Liver (tissue), 9 donors: Measurements from ENCODE around the gene RNU5D-1. TPM values are rescaled to one million over a fixed set of nuclear protein-coding genes. Genes with fewer than 3 reads are reported as not detected.

Experiments used
- DNase-seq: peaks from one replicate; pipeline ENCODE4 v3.0.0-alpha.2; 2017; ENCODE audit warnings: low spot score
- H3K27ac ChIP-seq, 2 donors: one replicate each; pipeline ENCODE4 v1.7.0; 2013; ENCODE audit warnings: inconsistent platforms in 2 of 2, low read length in 2 of 2, control low read depth in 1 of 2, low read depth in 1 of 2, mild to moderate bottlenecking in 1 of 2
- H3K27me3 ChIP-seq, 4 donors: one replicate each; pipeline versions ENCODE4 v1.6.1 to v1.7.0; 2013; ENCODE audit warnings: low read length in 3 of 4, inconsistent platforms in 1 of 4, mild to moderate bottlenecking in 1 of 4, moderate library complexity in 1 of 4; ENCODE audit not compliant: control insufficient read depth in 4 of 4, insufficient read depth in 4 of 4
- H3K36me3 ChIP-seq, 4 donors: one replicate each; pipeline versions ENCODE4 v1.6.1 to v1.7.0; 2013; ENCODE audit warnings: low read length in 3 of 4, mild to moderate bottlenecking in 3 of 4, low read depth in 1 of 4, moderate library complexity in 1 of 4; ENCODE audit not compliant: control insufficient read depth in 4 of 4, insufficient read depth in 3 of 4
- H3K4me1 ChIP-seq, 4 donors: one replicate each; pipeline versions ENCODE4 v1.6.1 to v1.7.0; 2013; ENCODE audit warnings: low read length in 3 of 4, mild to moderate bottlenecking in 3 of 4, moderate library complexity in 1 of 4; ENCODE audit not compliant: control insufficient read depth in 4 of 4, insufficient read depth in 4 of 4
- H3K4me3 ChIP-seq, 3 donors: one replicate each; pipeline versions ENCODE4 v1.6.1 to v1.7.0; 2013; ENCODE audit warnings: low read length in 3 of 3, control low read depth in 1 of 3, low read depth in 1 of 3, mild to moderate bottlenecking in 1 of 3
- H3K9ac ChIP-seq, 2 donors: one replicate each; pipeline ENCODE4 v1.7.0; 2013; ENCODE audit warnings: low read length in 2 of 2, mild to moderate bottlenecking in 2 of 2, moderate library complexity in 2 of 2, control low read depth in 1 of 2, low read depth in 1 of 2
- H3K9me3 ChIP-seq, 4 donors: one replicate each; pipeline versions ENCODE4 v1.6.1 to v1.7.0; 2013; ENCODE audit warnings: low read length in 3 of 4; ENCODE audit not compliant: control insufficient read depth in 4 of 4
- ATF3 ChIP-seq: IDR thresholded peaks from 2 replicates; pipeline ENCODE4 v1.6.1; 2016; ENCODE audit warnings: antibody characterized with exemption
- CTCF ChIP-seq: fragments of 150-350 bp; IDR thresholded peaks from 2 replicates; pipeline ENCODE4 v1.5.1; 2017; ENCODE audit warnings: improper control_type of control experiment, low read depth, low read length; ENCODE audit not compliant: missing input control
- EGR1 ChIP-seq, 2 donors: IDR thresholded peaks; 2 replicates each; pipeline ENCODE4 v1.6.1; 2016 to 2018; ENCODE audit warnings: antibody characterized with exemption in 2 of 2, low read depth in 2 of 2
- FOXA1 ChIP-seq: IDR thresholded peaks from 2 replicates; pipeline ENCODE4 v1.6.1; 2016; ENCODE audit warnings: antibody characterized with exemption
- FOXA2 ChIP-seq: IDR thresholded peaks from 2 replicates; pipeline ENCODE4 v1.6.1; 2016; ENCODE audit warnings: antibody characterized with exemption
- GABPA ChIP-seq, 2 donors: IDR thresholded peaks in 1 of 2; conservative IDR thresholded peaks in 1 of 2; 2 replicates each; pipeline ENCODE4 v1.6.1; 2016; ENCODE audit warnings: antibody characterized with exemption in 2 of 2, mild to moderate bottlenecking in 1 of 2, moderate library complexity in 1 of 2
- HNF4A ChIP-seq, 2 donors: conservative IDR thresholded peaks; 2 replicates each; pipeline ENCODE4 v1.6.1; 2016; ENCODE audit warnings: antibody characterized with exemption in 2 of 2, mild to moderate bottlenecking in 2 of 2
- HNF4G ChIP-seq: IDR thresholded peaks from 2 replicates; pipeline ENCODE4 v1.6.1; 2016; ENCODE audit warnings: antibody characterized with exemption
- JUND ChIP-seq, 2 donors: IDR thresholded peaks; 2 replicates each; pipeline ENCODE4 v1.6.1; 2016; ENCODE audit warnings: antibody characterized with exemption in 2 of 2
- MAX ChIP-seq: IDR thresholded peaks from 2 replicates; pipeline ENCODE4 v1.6.1; 2016; ENCODE audit warnings: antibody characterized with exemption
- NR2F2 ChIP-seq: IDR thresholded peaks from 2 replicates; pipeline ENCODE4 v1.6.1; 2016; ENCODE audit warnings: antibody characterized with exemption
- RAD21 ChIP-seq, 2 donors: IDR thresholded peaks; 2 replicates each; pipeline ENCODE4 v1.6.1; 2016; ENCODE audit warnings: antibody characterized with exemption in 2 of 2, mild to moderate bottlenecking in 2 of 2
- REST ChIP-seq: IDR thresholded peaks from 2 replicates; pipeline ENCODE4 v1.6.1; 2016; ENCODE audit warnings: antibody characterized with exemption, mild to moderate bottlenecking
- RXRA ChIP-seq, 2 donors: IDR thresholded peaks; 2 replicates each; pipeline ENCODE4 v1.6.1; 2017 to 2018; ENCODE audit warnings: antibody characterized with exemption in 2 of 2, mild to moderate bottlenecking in 1 of 2
- SP1 ChIP-seq: IDR thresholded peaks from 2 replicates; pipeline ENCODE4 v1.6.1; 2018; ENCODE audit warnings: antibody characterized with exemption, mild to moderate bottlenecking
- TAF1 ChIP-seq: conservative IDR thresholded peaks from 2 replicates; pipeline ENCODE4 v1.6.1; 2016; ENCODE audit warnings: antibody characterized with exemption, mild to moderate bottlenecking
- YY1 ChIP-seq: IDR thresholded peaks from 2 replicates; pipeline ENCODE4 v1.6.1; 2016; ENCODE audit warnings: antibody characterized with exemption, mild to moderate bottlenecking
- ZBTB33 ChIP-seq: IDR thresholded peaks from 2 replicates; pipeline ENCODE4 v1.6.1; 2016; ENCODE audit warnings: antibody characterized with exemption
- WGBS: extraction: QIAGEN DNeasy Blood & Tissue Kit; methylation state at CpG from one replicate; pipeline ENCODE4 v1.1.7; 2013; 5-methylcytosine and 5-hydroxymethylcytosine counted together
- polyA plus RNA-seq, 2 donors: library from polyadenylated mRNA; stranded (reverse) in 1 of 2; unstranded in 1 of 2; fragments of 200-250 nt in 1 of 2; fragments of >200 nt in 1 of 2; fragmentation: Nextera tagmentation in 1 of 2; extraction: Ambion mirVana in 1 of 2; gene quantifications; one replicate each; pipeline versions ENCODE4 v1.2.1 to v1.2.3, GENCODE V29; 2013 to 2015
- total RNA-seq, 2 donors: library from RNA; depleted of rRNA; stranded (reverse); fragments of >200 nt; gene quantifications; one replicate each; pipeline ENCODE4 v1.2.3, GENCODE V29; 2014
- donor health status: healthy.
- donor health status: healthy.
- donor health status: healthy.
- donor health status: healthy.
- donor health status: healthy.

The RNU5D-1 gene
- total RNA-seq (not detected), polyA plus RNA-seq (not detected)

GRCh38 chr1:44730741-44731512 is at the start of gene RNU5D-1:
RNU5D-1 (minus strand) TSS chr1:44731170.
- WGBS, result under 1% methylated on average over 19 of the region's 19 CpGs
- Histone ChIP-seq H3K27me3 (no peaks in the 10 kb centered on the region), H3K9ac (peak within 1 kb of the TSS; percentile 66 to 91), H3K27ac (peak within 1 kb of the TSS; percentile 90 to 98), H3K4me1 (peaks cover 0 to 1% (median 0%) of the 10 kb centered on the region in 4 donors), H3K4me3 (peak within 1 kb of the TSS in 1 of 3 donors; percentile 9), H3K36me3 (no peaks in the 10 kb centered on the region), H3K9me3 (no peaks in the 10 kb centered on the region)
- peak; percentile 43 for TF ChIP-seq YY1
- TF ChIP-seq CTCF, result peak; percentile 86
- TF ChIP-seq HNF4A (conservative IDR thresholded peaks at IDR 0.05), result peak; percentile 2 to 4
- peak; percentile 77 for TF ChIP-seq SP1
- TF ChIP-seq RAD21 (IDR thresholded peaks at IDR 0.05), result peak; percentile 64 to 76
- peak; percentile 96 to 98 for TF ChIP-seq JUND (IDR thresholded peaks at IDR 0.05)
- peak; percentile 39 for TF ChIP-seq ZBTB33
- TF ChIP-seq FOXA2, result peak; percentile 48
- peak; percentile 32 for TF ChIP-seq FOXA1
- TF ChIP-seq ATF3, result peak; percentile 69
- peak; percentile 51 for TF ChIP-seq TAF1
- peak; percentile 64 for TF ChIP-seq MAX
- TF ChIP-seq EGR1 (IDR thresholded peaks at IDR 0.05; ENCODE audit: low read depth in 2 of 2), result peak; percentile 33 to 54
- peak; percentile 64 for TF ChIP-seq REST
- TF ChIP-seq NR2F2, result no peak
- no peak for TF ChIP-seq HNF4G
- TF ChIP-seq RXRA (IDR thresholded peaks at IDR 0.05), result peak in 1 of 2 donors; percentile 6
- peak; percentile 39 for TF ChIP-seq GABPA (IDR thresholded peaks at IDR 0.05 in 1 of 2, conservative IDR thresholded peaks at IDR 0.05 in 1 of 2)
- peak; percentile 95 for DNase-seq
